CD14-positive monocyte (primary cell): Measurements from ENCODE around the gene NKAIN4. TPM values are rescaled to one million over a fixed set of nuclear protein-coding genes. Genes with fewer than 3 reads are reported as not detected.

Experiments
- DNase-seq, 3 donors: peaks; one replicate each; pipeline ENCODE4 v3.0.0-alpha.2; 2011 to 2022
- H2AFZ ChIP-seq: 2 replicates; pipeline ENCODE4 v1.6.0; 2012; ENCODE audit warnings: mild to moderate bottlenecking, low read depth, low read length, inconsistent platforms; ENCODE audit not compliant: insufficient read depth, poor library complexity, severe bottlenecking
- H3K27ac ChIP-seq, 2 donors: 1 replicate in 1 of 2; 2 replicates in 1 of 2; pipeline ENCODE4 v1.5.1; 2012 to 2013; ENCODE audit warnings: low read length in 2 of 2, control low read depth in 1 of 2, inconsistent platforms in 1 of 2, low read depth in 1 of 2, mild to moderate bottlenecking in 1 of 2
- H3K27me3 ChIP-seq, 2 donors: one replicate each; pipeline versions ENCODE4 v1.6.0 to v1.6.1; 2011 to 2013; ENCODE audit warnings: low read length in 2 of 2; ENCODE audit not compliant: control insufficient read depth in 2 of 2, insufficient read depth in 2 of 2
- H3K36me3 ChIP-seq, 2 donors: replicated peaks in 1 of 2; 1 replicate in 1 of 2; 2 replicates in 1 of 2; pipeline versions ENCODE4 v1.5.1 to v1.6.1; 2012 to 2013; ENCODE audit warnings: low read length in 2 of 2, control low read depth in 1 of 2, inconsistent platforms in 1 of 2, mild to moderate bottlenecking in 1 of 2; ENCODE audit not compliant: insufficient read depth in 2 of 2, control insufficient read depth in 1 of 2
- H3K4me1 ChIP-seq, 2 donors: 1 replicate in 1 of 2; 2 replicates in 1 of 2; pipeline versions ENCODE4 v1.5.1 to v1.6.1; 2012 to 2013; ENCODE audit warnings: low read length in 2 of 2, control low read depth in 1 of 2, inconsistent platforms in 1 of 2, mild to moderate bottlenecking in 1 of 2, moderate library complexity in 1 of 2; ENCODE audit not compliant: insufficient read depth in 2 of 2, control insufficient read depth in 1 of 2
- H3K4me2 ChIP-seq: replicated peaks from 2 replicates; pipeline ENCODE3; 2012; ENCODE audit warnings: low read length, moderate library complexity, mild to moderate bottlenecking; ENCODE audit not compliant: poor library complexity, severe bottlenecking; ENCODE audit errors: extremely low read depth
- H3K4me3 ChIP-seq, 3 experiments: fragments of 200-600 bp in 1 of 3; sonication (generic) in 1 of 3; replicated peaks in 1 of 3; 1 replicate in 2 of 3; 2 replicates in 1 of 3; pipeline ENCODE4 v1.5.1; 2011 to 2013; ENCODE audit warnings: low read length in 3 of 3, mild to moderate bottlenecking in 3 of 3, control low read depth in 2 of 3, low read depth in 2 of 3, inconsistent platforms in 1 of 3, moderate library complexity in 1 of 3
- H3K79me2 ChIP-seq: 2 replicates; pipeline ENCODE4 v1.6.0; 2012; ENCODE audit warnings: mild to moderate bottlenecking, control low read depth, inconsistent platforms, low read length, moderate library complexity; ENCODE audit not compliant: insufficient read depth
- H3K9ac ChIP-seq: 2 replicates; pipeline ENCODE4 v1.6.0; 2017; ENCODE audit warnings: low read length, mild to moderate bottlenecking; ENCODE audit not compliant: insufficient read depth, poor library complexity, severe bottlenecking
- H3K9me3 ChIP-seq, 2 donors: replicated peaks in 1 of 2; 1 replicate in 1 of 2; 2 replicates in 1 of 2; pipeline versions ENCODE4 v1.5.1 to v1.6.1; 2012 to 2013; ENCODE audit warnings: low read length in 2 of 2, control low read depth in 1 of 2; ENCODE audit not compliant: control insufficient read depth in 1 of 2, insufficient read depth in 1 of 2
- H4K20me1 ChIP-seq: 2 replicates; pipeline ENCODE4 v1.6.0; 2012; ENCODE audit warnings: mild to moderate bottlenecking, low read length, control low read depth, moderate library complexity; ENCODE audit not compliant: insufficient read depth
- H3K27ac Mint-ChIP-seq, 7 donors: one replicate each; pipeline ENCODE4 v1.8.0; 2020; ENCODE audit warnings: mild to moderate bottlenecking in 7 of 7, mixed read lengths in 7 of 7, moderate library complexity in 6 of 7, inconsistent platforms in 2 of 7
- H3K27me3 Mint-ChIP-seq, 3 donors: one replicate each; pipeline ENCODE4 v1.8.0; 2021 to 2022; ENCODE audit warnings: low read depth in 3 of 3, mild to moderate bottlenecking in 3 of 3, mixed read lengths in 3 of 3, moderate library complexity in 3 of 3, inconsistent platforms in 1 of 3
- H3K36me3 Mint-ChIP-seq, 2 donors: one replicate each; pipeline ENCODE4 v1.8.0; 2020; ENCODE audit warnings: mixed read lengths in 2 of 2, inconsistent platforms in 1 of 2, mild to moderate bottlenecking in 1 of 2
- H3K4me1 Mint-ChIP-seq: one replicate; pipeline ENCODE4 v1.8.0; 2020; ENCODE audit warnings: mild to moderate bottlenecking, mixed read lengths
- H3K4me3 Mint-ChIP-seq, 2 donors: one replicate each; pipeline ENCODE4 v1.8.0; 2020; ENCODE audit warnings: mild to moderate bottlenecking in 2 of 2, mixed read lengths in 2 of 2, moderate library complexity in 1 of 2
- H3K9me3 Mint-ChIP-seq, 7 donors: one replicate each; pipeline ENCODE4 v1.8.0; 2020 to 2022; ENCODE audit warnings: mixed read lengths in 7 of 7, mild to moderate bottlenecking in 6 of 7, moderate library complexity in 6 of 7, inconsistent platforms in 2 of 7
- CTCF ChIP-seq: fragments of 200-600 bp; IDR thresholded peaks from one replicate; pipeline ENCODE4 v1.8.0; 2022; ENCODE audit warnings: antibody characterized with exemption, mild to moderate bottlenecking
- WGBS: methylation state at CpG from one replicate; pipeline ENCODE4 v1.1.5; 2013; ENCODE audit warnings: missing lambda C conversion rate; ENCODE audit not compliant: insufficient coverage; 5-methylcytosine and 5-hydroxymethylcytosine counted together
- intact Hi-C, 2 donors: fragments of 100-400 bp; cut with micrococcal nuclease; formaldehyde crosslinking; loops; one replicate each; pipeline versions ENCODE4 v1.15.0 to v1.15.1; 2023
- polyA plus RNA-seq, 3 donors: library from polyadenylated mRNA; depleted of rRNA in 1 of 3; unstranded in 2 of 3; stranded (reverse) in 1 of 3; fragments of 300-500 nt in 2 of 3; fragments of >200 nt in 1 of 3; fragmentation: Illumina TruSeq in 2 of 3; gene quantifications; 1 replicate in 2 of 3; 2 replicates in 1 of 3; pipeline ENCODE4 v1.2.3, GENCODE V29; 2012 to 2021

NKAIN4 gene
- polyA plus RNA-seq, 3 donors = not detected

- Histone ChIP-seq H3K9ac (no peak overlapping the region), H3K9me3 (no peaks in the 10 kb centered on the region), H3K27me3 (peaks cover 0 to 6% of the 10 kb centered on the region in 2 donors), H3K36me3 (no peaks in the 10 kb centered on the region), H3K4me2 (no peak overlapping the region), H3K79me2 (no peaks in the 10 kb centered on the region), H3K4me1 (no peaks in the 10 kb centered on the region), H2AFZ (no peak overlapping the region), H4K20me1 (no peaks in the 10 kb centered on the region), H3K4me3 (no peak overlapping the region), H3K27ac (no peak overlapping the region)
- peaks cover 23 to 39% (median 28%) of the 10 kb centered on the region in 3 donors for H3K27me3 Mint-ChIP-seq
- TF ChIP-seq CTCF = no peak
- H3K4me1 Mint-ChIP-seq = no peaks in the 10 kb centered on the region
- 89% methylated on average over 8 of the region's 10 CpGs for WGBS
- no peak for DNase-seq
- no peak overlapping the region for H3K4me3 Mint-ChIP-seq
- no peaks in the 10 kb centered on the region for H3K36me3 Mint-ChIP-seq
- H3K27ac Mint-ChIP-seq = no peak overlapping the region
- intact Hi-C loops = no loop called here
- H3K9me3 Mint-ChIP-seq = peaks cover 0 to 2% (median 0%) of the 10 kb centered on the region in 7 donors
Observed at GRCh38 chr20:63264000-63264399, 9.7 kb upstream of the NKAIN4 start.

GRCh38 chr20:63262836-63263235, 8.6 kb upstream of the NKAIN4 start:
- Histone ChIP-seq H3K79me2 (no peaks in the 10 kb centered on the region), H3K27me3 (peaks cover 0 to 10% of the 10 kb centered on the region in 2 donors), H2AFZ (no peak overlapping the region), H3K4me1 (no peaks in the 10 kb centered on the region), H3K9ac (no peak overlapping the region), H3K36me3 (no peaks in the 10 kb centered on the region), H3K4me2 (no peak overlapping the region), H3K9me3 (no peaks in the 10 kb centered on the region), H4K20me1 (no peaks in the 10 kb centered on the region), H3K4me3 (no peak overlapping the region), H3K27ac (no peak overlapping the region)
- no peak for TF ChIP-seq CTCF
- Mint-ChIP-seq H3K27me3 (peaks cover 21 to 37% (median 30%) of the 10 kb centered on the region in 3 donors), H3K4me1 (no peaks in the 10 kb centered on the region), H3K9me3 (peaks cover 0 to 2% (median 0%) of the 10 kb centered on the region in 7 donors), H3K36me3 (no peaks in the 10 kb centered on the region), H3K4me3 (peak overlapping the region in 1 of 2 donors; percentile 41), H3K27ac (peak overlapping the region in 1 of 7 donors; percentile 14)
- intact Hi-C loops = no loop called here
- no peak for DNase-seq
- 92% methylated on average over 7 of the region's 9 CpGs for WGBS
